HG03108 (cell line): ENCODE data around the gene FIP1L1.

ENCODE experiments used
- ATAC-seq: cut with Tn5 transposase; IDR thresholded peaks from one replicate; pipeline ENCODE4 v1.9.1; 2021; ENCODE audit warnings: moderate library complexity; ENCODE audit not compliant: unreplicated experiment

The FIP1L1 gene

DNA sequence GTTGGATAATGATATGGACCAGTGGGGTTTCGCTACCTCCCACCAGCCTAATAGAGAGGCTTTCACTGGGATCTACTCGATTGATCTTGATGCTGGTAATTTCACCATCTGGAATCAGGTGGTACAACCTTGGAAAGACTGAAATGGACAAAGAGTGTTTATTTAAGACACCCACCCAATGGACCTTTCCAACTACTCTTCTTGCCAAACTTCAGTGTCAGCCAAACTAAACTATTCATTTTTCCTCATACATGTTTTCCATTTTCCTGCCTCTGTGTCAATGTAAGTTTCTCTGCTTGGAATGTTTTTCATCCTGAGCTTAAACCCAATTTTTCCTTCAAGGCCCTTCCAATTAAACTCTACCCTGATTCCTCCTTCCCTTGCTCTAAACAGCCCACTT, 121.3 kb downstream of the FIP1L1 start:
- ATAC-seq: no peak

DNA sequence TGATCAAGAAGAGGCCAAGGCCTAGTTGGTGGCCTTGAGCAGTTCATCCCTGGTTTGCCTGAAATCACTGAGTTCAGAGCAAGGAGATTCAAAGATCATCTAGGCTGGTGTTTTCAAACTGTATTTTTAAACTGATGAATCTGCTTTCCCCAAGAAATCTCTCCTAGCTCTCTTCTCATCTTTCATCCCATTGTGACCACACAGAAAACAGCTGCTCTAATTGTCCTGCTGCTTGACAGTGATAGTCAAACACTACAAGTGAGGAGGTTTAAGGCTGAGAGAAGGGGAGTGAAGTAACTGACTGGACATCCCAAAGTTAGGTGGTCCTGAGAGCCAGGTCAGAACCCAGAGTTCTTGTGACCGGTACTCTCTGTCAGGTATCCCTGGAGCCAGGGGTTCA, 122.3 kb downstream of the FIP1L1 start:
- ATAC-seq: no peak

DNA sequence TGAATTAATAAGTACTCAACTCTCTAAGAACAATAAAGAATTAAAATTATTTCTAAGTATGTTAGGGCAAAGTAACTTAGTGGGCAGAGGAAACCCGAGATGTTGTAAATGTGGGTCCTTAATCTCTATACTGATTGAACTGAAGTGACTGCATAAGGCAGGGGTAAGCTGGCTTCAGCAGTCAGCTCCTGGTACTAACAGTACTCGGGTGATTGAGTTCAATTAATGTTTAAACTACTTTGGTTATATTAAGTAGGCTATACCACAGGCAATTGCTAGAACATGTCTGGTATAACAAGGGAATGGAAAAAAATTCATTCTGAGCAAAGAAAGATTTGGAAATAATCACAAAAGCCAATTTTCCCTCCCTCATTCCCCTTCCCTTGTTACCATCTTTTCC, 123.1 kb downstream of the FIP1L1 start:
- ATAC-seq: no peak

DNA sequence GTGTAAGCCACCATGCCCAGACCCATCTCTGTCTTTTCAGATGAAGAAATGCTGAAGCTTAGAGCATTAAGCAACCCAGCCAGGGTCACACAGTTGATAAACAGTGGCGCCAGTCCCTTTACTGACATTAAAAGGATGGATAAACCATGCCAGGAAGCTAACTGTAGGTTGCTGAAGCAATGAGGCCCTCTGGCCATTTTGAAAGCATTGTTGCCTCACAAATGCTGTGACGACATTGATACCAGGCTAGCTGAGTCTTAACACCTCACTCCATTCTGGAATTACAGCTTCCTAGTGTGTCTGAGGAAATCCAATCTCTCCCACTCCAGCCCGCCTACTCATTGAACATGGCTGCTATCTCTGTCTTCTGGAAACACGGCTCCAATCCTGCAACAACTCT, 124.1 kb downstream of the FIP1L1 start:
- no peak for ATAC-seq

DNA sequence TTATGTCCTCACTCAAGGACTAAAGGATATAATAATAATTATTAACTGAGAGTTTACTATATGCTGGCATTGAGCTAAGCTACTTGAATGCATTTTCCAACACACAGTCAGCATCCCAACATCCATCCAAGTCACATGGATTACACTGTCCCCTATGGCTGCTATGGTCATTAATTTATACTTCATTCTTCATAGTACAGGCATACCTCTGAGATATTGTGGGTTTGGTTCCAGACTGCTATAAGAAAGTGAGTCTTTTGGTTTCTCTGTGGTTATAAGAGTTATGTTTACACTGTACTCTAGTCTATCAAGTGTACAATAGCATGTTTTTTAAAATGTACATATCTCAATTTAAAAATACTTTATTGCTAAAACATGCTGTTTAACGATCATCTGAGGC, 124.7 kb downstream of the FIP1L1 start:
- no peak for ATAC-seq

DNA sequence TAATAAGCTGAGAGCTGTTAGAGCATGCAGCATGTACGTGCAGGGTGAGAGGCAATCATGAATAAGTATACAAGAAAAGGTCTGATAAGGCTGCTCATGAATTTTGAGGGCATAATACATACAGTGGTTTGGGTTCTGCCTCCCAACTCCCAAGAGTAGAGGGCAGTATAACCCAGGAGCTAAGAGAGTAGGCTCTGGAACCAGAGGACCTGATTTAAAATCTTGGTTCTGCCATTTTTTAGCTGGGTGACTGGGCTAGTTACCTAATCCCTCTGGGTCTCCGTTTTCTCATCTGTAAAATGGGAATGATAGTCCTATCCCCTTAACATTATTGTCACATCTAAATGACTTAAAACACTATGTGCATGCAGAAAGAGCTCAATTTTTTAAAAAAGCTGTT, 128.5 kb downstream of the FIP1L1 start:
- ATAC-seq: no peak

DNA sequence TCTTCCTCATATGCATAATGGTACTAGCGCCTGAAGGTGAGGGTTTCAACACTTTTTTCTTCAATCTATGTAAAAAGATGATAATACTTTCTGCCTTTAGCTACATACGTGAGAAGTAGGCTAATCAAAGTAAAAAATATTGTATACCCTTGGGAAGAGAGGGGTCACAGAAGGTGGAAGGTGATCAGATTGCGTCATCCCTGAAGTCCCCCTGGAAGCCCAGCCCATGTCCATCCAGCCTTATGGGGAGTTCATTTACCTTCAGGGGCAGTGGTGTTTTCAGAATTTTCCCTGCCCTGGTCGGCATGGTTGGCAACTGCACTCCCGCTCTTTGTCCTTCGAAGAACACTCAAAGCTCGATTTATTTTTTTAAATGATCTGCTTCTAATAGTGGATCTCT, 129.6 kb downstream of the FIP1L1 start:
- no peak for ATAC-seq

DNA sequence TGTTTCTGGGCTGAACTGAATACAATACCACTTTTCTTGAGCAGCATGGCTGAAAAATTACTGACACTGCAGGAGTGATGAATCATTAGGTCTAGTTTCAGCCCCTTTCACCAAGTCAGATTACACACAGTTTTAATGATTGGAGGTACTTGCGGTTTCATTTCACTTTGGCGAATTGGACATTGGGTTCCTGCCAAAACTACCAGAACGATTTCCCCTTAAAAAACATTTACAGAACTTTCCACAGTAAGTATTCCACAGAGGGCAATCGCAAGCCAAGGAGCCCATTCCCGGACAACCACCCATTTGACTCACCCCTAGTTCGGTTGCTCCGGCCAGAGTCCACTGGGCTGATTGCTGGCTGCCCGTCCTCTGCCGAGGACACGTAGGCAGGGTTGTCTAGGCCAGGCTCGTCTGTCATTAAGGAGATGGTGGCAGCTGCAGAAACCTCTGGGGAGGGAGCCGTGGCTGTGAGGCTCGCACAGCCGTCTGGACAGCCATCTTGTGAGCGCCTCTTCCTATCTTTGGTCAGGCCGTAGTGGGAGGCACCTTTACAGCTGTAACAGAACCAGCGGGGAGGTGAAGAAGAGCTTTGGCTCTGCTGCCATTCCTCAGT, 130.3 kb downstream of the FIP1L1 start:
- ATAC-seq: no peak

DNA sequence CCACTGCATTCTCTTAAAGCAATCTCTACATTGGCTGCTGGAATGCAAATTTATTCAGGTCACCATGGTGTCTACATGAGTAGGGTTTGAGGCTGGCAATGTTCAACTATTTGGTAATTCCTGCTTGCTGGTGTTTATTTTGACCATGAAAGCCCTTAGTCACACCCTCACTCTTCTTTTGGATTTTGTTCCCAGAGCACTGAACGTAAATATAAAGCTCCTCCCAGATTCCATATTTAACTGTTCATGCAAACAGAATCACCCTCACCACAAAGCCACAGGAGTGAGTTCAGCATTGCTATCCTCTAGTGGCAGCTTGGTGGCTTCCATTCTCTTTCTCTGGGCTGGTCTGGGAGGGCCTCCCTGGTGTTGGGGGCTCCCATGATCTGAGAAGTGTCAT, 131.0 kb downstream of the FIP1L1 start:
- no peak for ATAC-seq

DNA sequence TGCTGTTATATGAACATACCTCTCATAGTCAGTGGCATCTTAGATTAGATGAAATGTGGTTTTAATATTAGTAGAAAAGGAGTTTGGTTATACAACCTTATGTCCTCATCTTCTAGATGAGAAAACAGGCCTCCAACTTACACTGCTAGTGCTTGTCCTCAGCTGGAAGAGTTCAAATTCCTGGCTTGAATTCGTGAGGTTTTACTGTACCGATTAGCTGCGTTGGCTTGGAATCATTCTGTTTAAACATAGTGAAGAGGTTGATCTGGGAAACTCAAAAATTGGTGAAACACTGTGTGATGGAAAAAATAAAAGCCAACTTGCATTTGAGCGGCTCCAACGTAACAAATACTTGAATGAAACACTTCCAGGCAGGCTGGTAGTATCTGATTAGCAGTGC, 132.9 kb downstream of the FIP1L1 start:
- no peak for ATAC-seq
